ENCODE measurements around the gene LRCH3. TPM values are rescaled to one million over a fixed set of nuclear protein-coding genes. Genes with fewer than 3 reads are reported as not detected.
A peak's percentile ranks its signal among the peaks of the same experiment; 100 is the strongest.

The LRCH3 gene
- total and polyA plus RNA-seq, 2 experiments from 2014 or later = 20.9 to 24.1 TPM

GRCh38 chr3:197798863-197799262 is 7.8 kb downstream of the LRCH3 start:
- TF ChIP-seq EZH2phosphoT487 (IDR thresholded peaks at IDR 0.05; ENCODE audit: insufficient read depth, low read depth) (no peak), EZH2 (IDR thresholded peaks at IDR 0.05; ENCODE audit: insufficient read depth, poor library complexity, severe bottlenecking) (no peak)
- H3K27ac ChIP-seq = no peak overlapping the region
- DNase-seq = no peak
- H3K79me2 ChIP-seq (ENCODE audit: insufficient read depth) = peaks cover 99% of the 10 kb centered on the region
- H3K4me1 ChIP-seq (ENCODE audit: insufficient read depth) = peaks cover 69% of the 10 kb centered on the region
- no peak overlapping the region for H2AFZ ChIP-seq
- no peak overlapping the region for H3K4me3 ChIP-seq
- H3K4me2 ChIP-seq (ENCODE audit: unreplicated experiment) = no peak overlapping the region
- in situ Hi-C loops (cut with MboI) = no loop called here
- WGBS, 2 experiments (ENCODE audit: low coverage in 1 of 2, low lambda C conversion rate in 2 of 2, missing lambda C conversion rate in 2 of 2) = 69 to 85% methylated on average over 3 of the region's 3 CpGs
- H3K9me2 ChIP-seq (ENCODE audit: insufficient read depth) = no peaks in the 10 kb centered on the region
- H3K36me3 ChIP-seq (ENCODE audit: low read depth) = no peaks in the 10 kb centered on the region
- H4K20me1 ChIP-seq (ENCODE audit: insufficient read depth) = peaks cover 12% of the 10 kb centered on the region
- H3K27me3 ChIP-seq (replicated peaks; ENCODE audit: insufficient read depth) = no peaks in the 10 kb centered on the region
- peaks cover 62% of the 10 kb centered on the region for H3F3A ChIP-seq (ENCODE audit: insufficient read depth)
- H3K9me3 ChIP-seq (ENCODE audit: low read depth) = no peaks in the 10 kb centered on the region
- no peak overlapping the region for H3K9ac ChIP-seq

DNA sequence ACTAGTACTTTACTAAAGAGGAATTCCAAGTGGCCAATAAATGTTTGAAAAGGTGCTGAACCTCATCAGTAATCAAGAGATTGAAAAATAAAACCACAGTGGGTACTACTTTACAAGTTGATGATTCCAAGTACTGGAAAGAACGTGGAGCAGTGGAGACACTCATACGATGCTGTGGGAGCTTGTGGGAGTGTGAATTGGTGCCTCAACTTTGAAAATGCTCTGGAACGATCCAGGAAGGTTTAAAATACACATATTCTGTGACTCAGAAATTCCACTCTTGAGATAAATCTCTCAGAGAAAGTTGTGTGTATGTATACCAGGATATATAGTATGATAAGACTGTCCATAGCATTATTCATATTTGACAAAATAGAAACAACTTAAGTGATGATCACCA is 9.3 kb downstream of the LRCH3 start:
- no peak overlapping the region for H3K9ac ChIP-seq
- no peak overlapping the region for H3K27ac ChIP-seq
- no peaks in the 10 kb centered on the region for H3K9me3 ChIP-seq (ENCODE audit: low read depth)
- 88 to 91% methylated on average over 3 of the region's 3 CpGs for WGBS, 2 experiments (ENCODE audit: low coverage in 1 of 2, low lambda C conversion rate in 2 of 2, missing lambda C conversion rate in 2 of 2)
- in situ Hi-C loops (cut with MboI) = no loop called here
- peaks cover 48% of the 10 kb centered on the region for H3F3A ChIP-seq (ENCODE audit: insufficient read depth)
- no peaks in the 10 kb centered on the region for H3K27me3 ChIP-seq (replicated peaks; ENCODE audit: insufficient read depth)
- H4K20me1 ChIP-seq (ENCODE audit: insufficient read depth) = peaks cover 10% of the 10 kb centered on the region
- peaks cover 100% of the 10 kb centered on the region for H3K79me2 ChIP-seq (ENCODE audit: insufficient read depth)
- H3K9me2 ChIP-seq (ENCODE audit: insufficient read depth) = no peaks in the 10 kb centered on the region
- no peak overlapping the region for H3K4me3 ChIP-seq
- H3K36me3 ChIP-seq (ENCODE audit: low read depth) = no peaks in the 10 kb centered on the region
- TF ChIP-seq EZH2 (IDR thresholded peaks at IDR 0.05; ENCODE audit: insufficient read depth, poor library complexity, severe bottlenecking) (no peak), EZH2phosphoT487 (IDR thresholded peaks at IDR 0.05; ENCODE audit: insufficient read depth, low read depth) (no peak)
- H3K4me2 ChIP-seq (ENCODE audit: unreplicated experiment) = no peak overlapping the region
- DNase-seq = no peak
- H2AFZ ChIP-seq = no peak overlapping the region
- H3K4me1 ChIP-seq (ENCODE audit: insufficient read depth) = peaks cover 54% of the 10 kb centered on the region

DNA sequence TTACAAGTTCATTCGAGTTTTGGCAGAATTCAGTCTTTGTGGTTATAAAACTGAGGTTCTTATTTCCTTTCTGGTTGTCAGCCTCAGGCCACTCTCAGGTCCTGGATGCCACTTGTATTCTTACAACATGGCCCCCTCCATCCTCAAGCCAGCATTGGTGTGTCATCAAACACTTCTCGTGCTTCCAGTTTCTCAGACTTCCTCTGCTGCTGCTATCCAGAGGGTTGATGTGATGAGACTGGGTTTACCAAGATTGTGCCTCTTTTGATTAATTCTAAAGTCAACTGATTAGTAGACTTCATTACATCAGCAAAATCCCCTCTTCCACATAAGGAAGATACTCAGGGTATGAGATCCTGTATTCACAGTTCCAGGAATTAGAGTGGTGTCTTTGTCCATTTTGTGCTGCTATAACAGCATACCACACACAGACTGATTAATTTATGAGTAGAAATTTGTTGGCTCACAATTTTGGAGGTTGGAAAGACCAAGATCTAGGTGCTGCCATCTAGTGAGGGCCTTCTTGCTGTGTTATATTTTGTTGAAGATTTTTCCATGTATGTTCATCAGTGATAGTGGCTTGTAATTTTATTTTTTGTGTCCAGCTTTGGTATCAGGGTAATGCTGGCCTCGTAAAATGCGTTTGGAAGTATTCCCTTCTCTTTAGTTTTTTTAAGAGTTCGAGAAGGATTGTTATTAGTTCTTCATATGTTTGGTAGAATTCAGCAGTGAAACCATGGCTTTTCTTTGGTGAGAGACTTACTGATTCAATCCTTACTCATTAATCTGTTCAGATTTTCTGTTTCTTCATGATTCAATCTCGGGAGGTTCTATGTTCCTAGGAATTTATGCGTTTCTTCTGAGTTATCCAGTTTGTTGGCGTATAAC is 11.1 kb downstream of the LRCH3 start:
- Histone ChIP-seq H3F3A (ENCODE audit: insufficient read depth) (peaks cover 30% of the 10 kb centered on the region), H3K9me2 (ENCODE audit: insufficient read depth) (no peaks in the 10 kb centered on the region), H3K9ac (peak overlapping the region; percentile 44), H3K4me2 (ENCODE audit: unreplicated experiment) (peak overlapping the region; percentile 30), H3K9me3 (ENCODE audit: low read depth) (no peaks in the 10 kb centered on the region), H3K36me3 (ENCODE audit: low read depth) (no peaks in the 10 kb centered on the region), H3K4me3 (peak overlapping the region; percentile 1; the same call in 1 of the 2 replicates), H4K20me1 (ENCODE audit: insufficient read depth) (peaks cover 5% of the 10 kb centered on the region; the same call in 1 of the 2 replicates), H3K27me3 (replicated peaks; ENCODE audit: insufficient read depth) (no peaks in the 10 kb centered on the region), H2AFZ (no peak overlapping the region), H3K4me1 (ENCODE audit: insufficient read depth) (peaks cover 41% of the 10 kb centered on the region), H3K79me2 (ENCODE audit: insufficient read depth) (peaks cover 100% of the 10 kb centered on the region), H3K27ac (peak overlapping the region; percentile 65)
- in situ Hi-C loops (cut with MboI) = no loop called here
- peak; percentile 73 for DNase-seq
- no peak for TF ChIP-seq EZH2phosphoT487 (IDR thresholded peaks at IDR 0.05; ENCODE audit: insufficient read depth, low read depth)
- no peak for TF ChIP-seq EZH2 (IDR thresholded peaks at IDR 0.05; ENCODE audit: insufficient read depth, poor library complexity, severe bottlenecking)
- 45 to 47% methylated on average over 8 of the region's 8 CpGs for WGBS, 2 experiments (ENCODE audit: low coverage in 1 of 2, low lambda C conversion rate in 2 of 2, missing lambda C conversion rate in 2 of 2)

DNA sequence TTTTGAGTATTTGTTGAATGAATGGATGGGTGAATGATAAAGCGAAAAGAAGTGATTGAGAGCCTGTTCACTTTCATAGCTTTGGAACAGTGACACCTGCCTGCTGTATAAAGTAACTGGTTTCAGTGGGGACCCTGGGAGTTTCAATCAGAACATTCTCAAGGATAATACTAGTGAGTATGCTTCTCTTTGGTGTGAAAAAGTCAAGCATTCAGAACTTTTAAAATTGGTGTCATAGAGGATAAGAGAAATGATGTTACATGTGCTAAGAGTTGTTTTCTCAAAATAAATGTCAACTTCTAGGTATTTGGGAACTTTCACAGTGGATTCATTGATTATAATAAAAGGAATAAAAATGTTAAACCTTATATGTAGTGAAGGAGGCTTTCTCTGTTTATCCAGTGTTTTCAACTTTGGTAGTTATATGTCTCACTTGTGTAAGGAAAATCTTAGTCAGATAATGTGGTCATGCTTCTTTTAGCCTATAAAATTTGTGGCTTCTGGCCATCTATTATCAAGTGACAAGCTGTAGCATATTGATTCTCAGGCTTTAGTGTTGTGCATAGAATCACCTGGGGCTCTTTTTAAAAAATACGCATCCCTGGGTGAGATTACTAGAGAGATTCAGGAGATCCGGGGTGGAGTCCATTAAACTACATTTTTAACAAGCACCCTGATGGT is 11.9 kb downstream of the LRCH3 start:
- Histone ChIP-seq H3F3A (ENCODE audit: insufficient read depth) (peaks cover 36% of the 10 kb centered on the region), H3K27ac (peak overlapping the region; percentile 65), H2AFZ (no peak overlapping the region), H3K9me3 (ENCODE audit: low read depth) (no peaks in the 10 kb centered on the region), H3K79me2 (ENCODE audit: insufficient read depth) (peaks cover 100% of the 10 kb centered on the region), H3K36me3 (ENCODE audit: low read depth) (no peaks in the 10 kb centered on the region), H3K4me1 (ENCODE audit: insufficient read depth) (peaks cover 45% of the 10 kb centered on the region), H3K4me3 (no peak overlapping the region), H3K27me3 (replicated peaks; ENCODE audit: insufficient read depth) (no peaks in the 10 kb centered on the region), H3K9ac (peak overlapping the region; percentile 44), H3K9me2 (ENCODE audit: insufficient read depth) (no peaks in the 10 kb centered on the region), H4K20me1 (ENCODE audit: insufficient read depth) (peaks cover 5% of the 10 kb centered on the region; the same call in 1 of the 2 replicates), H3K4me2 (ENCODE audit: unreplicated experiment) (no peak overlapping the region)
- in situ Hi-C loops (cut with MboI) = no loop called here
- TF ChIP-seq EZH2phosphoT487 (IDR thresholded peaks at IDR 0.05; ENCODE audit: insufficient read depth, low read depth) = no peak
- TF ChIP-seq EZH2 (IDR thresholded peaks at IDR 0.05; ENCODE audit: insufficient read depth, poor library complexity, severe bottlenecking) = no peak
- peak; percentile 63 for DNase-seq
- WGBS, 2 experiments (ENCODE audit: low coverage in 1 of 2, low lambda C conversion rate in 2 of 2, missing lambda C conversion rate in 2 of 2) = 83 to 87% methylated on average over 3 of the region's 3 CpGs
